Thyroid gland (tissue), 4 donors: ENCODE data around the gene SLC7A14. TPM values are rescaled to one million over a fixed set of nuclear protein-coding genes. Genes with fewer than 3 reads are reported as not detected.

Experiments used
- DNase-seq, 2 donors: peaks; one replicate each; pipeline ENCODE4 v3.0.0-alpha.2; 2019
- H3K27ac ChIP-seq, 3 donors: fragments of 200-600 bp; sonication (generic); 1 replicate in 2 of 3; 2 replicates in 1 of 3; pipeline ENCODE4 v1.5.1; 2016 to 2019; ENCODE audit warnings: mild to moderate bottlenecking in 1 of 3, moderate library complexity in 1 of 3
- H3K27me3 ChIP-seq: fragments of 200-600 bp; sonication (generic); one replicate; pipeline ENCODE4 v1.5.1; 2019
- H3K36me3 ChIP-seq, 2 donors: fragments of 200-600 bp; sonication (generic); one replicate each; pipeline ENCODE4 v1.5.1; 2016 to 2019
- H3K4me1 ChIP-seq, 2 donors: fragments of 200-600 bp; sonication (generic); one replicate each; pipeline ENCODE4 v1.5.1; 2017 to 2019
- H3K4me3 ChIP-seq, 3 donors: fragments of 200-600 bp; sonication (generic); replicated peaks in 1 of 3; 1 replicate in 2 of 3; 2 replicates in 1 of 3; pipeline ENCODE4 v1.5.1; 2016; ENCODE audit warnings: mild to moderate bottlenecking in 1 of 3
- H3K9me3 ChIP-seq: fragments of 200-600 bp; sonication (generic); one replicate; pipeline ENCODE4 v1.5.1; 2017
- CTCF ChIP-seq, 6 experiments: fragments of 200-600 bp in 3 of 6; fragments of 450-650 bp in 3 of 6; sonication (generic) in 3 of 6; IDR thresholded peaks; one replicate each; pipeline ENCODE4 v1.5.1; 2016 to 2019; ENCODE audit warnings: antibody characterized with exemption in 6 of 6, mild to moderate bottlenecking in 2 of 6, inconsistent platforms in 1 of 6, moderate library complexity in 1 of 6
- POLR2A ChIP-seq, 2 donors: fragments of 450-650 bp; IDR thresholded peaks; one replicate each; pipeline ENCODE4 v1.6.1; 2017; ENCODE audit warnings: antibody characterized with exemption in 2 of 2, mild to moderate bottlenecking in 2 of 2, moderate library complexity in 1 of 2
- WGBS, 2 donors: methylation state at CpG; one replicate each; pipeline ENCODE4 v1.1.5; 2017; 5-methylcytosine and 5-hydroxymethylcytosine counted together
- intact Hi-C: fragments of 100-400 bp; cut with DNase I; formaldehyde crosslinking; loops from one replicate; pipeline ENCODE4 v1.15.1; 2023
- total RNA-seq, 4 donors: library from RNA; depleted of rRNA; stranded (reverse); fragments of >200 nt; gene quantifications; one replicate each; pipeline ENCODE4 v1.2.3, GENCODE V29; 2016

SLC7A14 gene
- total RNA-seq, 4 donors from 2014 or later, result 0.11 to 0.34 (median 0.13) TPM; not detected in 1

GRCh38 chr3:170450039-170450438 is 135.8 kb downstream of the SLC7A14 start:
- 95 to 98% methylated on average over 2 of the region's 2 CpGs for WGBS, 2 donors
- Histone ChIP-seq H3K36me3 (no peaks in the 10 kb centered on the region), H3K27ac (no peak overlapping the region), H3K27me3 (no peaks in the 10 kb centered on the region), H3K4me3 (no peak overlapping the region), H3K4me1 (no peaks in the 10 kb centered on the region), H3K9me3 (no peaks in the 10 kb centered on the region)
- intact Hi-C loops, result no loop called here
- no peak for TF ChIP-seq POLR2A (IDR thresholded peaks at IDR 0.05)
- TF ChIP-seq CTCF (IDR thresholded peaks at IDR 0.05), result no peak
- no peak for DNase-seq

DNA sequence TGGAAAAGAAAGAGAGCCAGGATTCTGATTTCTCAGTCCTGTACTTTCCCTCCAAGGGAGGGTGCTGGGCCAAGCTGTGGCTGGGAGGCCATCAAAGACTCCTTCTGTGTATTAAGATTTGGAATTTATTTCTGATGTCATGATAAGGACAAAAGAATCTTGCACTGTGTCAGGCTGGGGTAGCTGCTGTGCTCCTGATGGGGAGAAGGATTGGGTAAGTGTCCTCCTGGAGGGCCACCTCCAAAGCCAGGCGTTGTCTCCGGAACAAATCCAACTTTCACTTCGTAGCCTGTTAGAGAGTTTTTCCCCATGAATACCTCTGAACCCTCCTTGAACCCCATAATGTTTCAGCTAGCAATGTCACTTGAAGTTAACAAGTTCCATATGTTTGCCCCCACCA is 137.3 kb downstream of the SLC7A14 start:
- TF ChIP-seq POLR2A (IDR thresholded peaks at IDR 0.05) (no peak), CTCF (IDR thresholded peaks at IDR 0.05) (no peak)
- Histone ChIP-seq H3K27me3 (no peaks in the 10 kb centered on the region), H3K36me3 (no peaks in the 10 kb centered on the region), H3K4me1 (no peaks in the 10 kb centered on the region), H3K27ac (no peak overlapping the region), H3K9me3 (no peaks in the 10 kb centered on the region), H3K4me3 (no peak overlapping the region)
- intact Hi-C loops, result no loop called here
- WGBS, 2 donors, result 87 to 88% methylated on average over 3 of the region's 3 CpGs
- DNase-seq, result no peak

DNA sequence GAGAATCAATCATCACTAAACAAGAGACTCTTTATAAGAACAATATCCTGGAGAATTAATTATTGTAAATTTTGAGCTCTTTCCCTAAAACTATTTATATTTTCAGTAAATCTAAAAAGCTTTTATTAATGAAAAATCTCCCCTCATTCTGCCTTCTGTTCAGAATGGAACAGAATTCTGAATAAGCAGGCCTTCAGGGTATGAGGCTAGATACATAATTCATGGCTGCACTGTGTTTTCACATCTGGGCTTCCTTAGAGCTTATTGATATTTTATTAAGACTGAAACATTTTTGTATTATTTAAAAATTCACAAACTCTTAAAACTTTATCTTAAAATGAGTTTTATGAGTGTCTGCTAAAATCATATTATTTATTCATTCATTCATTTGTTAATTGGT is 142.4 kb downstream of the SLC7A14 start:
- no peak for DNase-seq
- TF ChIP-seq CTCF (IDR thresholded peaks at IDR 0.05) (no peak), POLR2A (IDR thresholded peaks at IDR 0.05) (no peak)
- no peaks in the 10 kb centered on the region for H3K4me1 ChIP-seq
- H3K27ac ChIP-seq, result no peak overlapping the region
- intact Hi-C loops, result no loop called here
- H3K4me3 ChIP-seq, result no peak overlapping the region
- H3K36me3 ChIP-seq, result no peaks in the 10 kb centered on the region
- no peaks in the 10 kb centered on the region for H3K9me3 ChIP-seq
- H3K27me3 ChIP-seq, result no peaks in the 10 kb centered on the region

GRCh38 chr3:170442947-170443346 is 142.9 kb downstream of the SLC7A14 start:
- no peak overlapping the region for H3K27ac ChIP-seq
- no peaks in the 10 kb centered on the region for H3K4me1 ChIP-seq
- no peaks in the 10 kb centered on the region for H3K36me3 ChIP-seq
- no peaks in the 10 kb centered on the region for H3K9me3 ChIP-seq
- TF ChIP-seq CTCF (IDR thresholded peaks at IDR 0.05) (no peak), POLR2A (IDR thresholded peaks at IDR 0.05) (no peak)
- intact Hi-C loops, result no loop called here
- no peak for DNase-seq
- H3K27me3 ChIP-seq, result no peaks in the 10 kb centered on the region
- no peak overlapping the region for H3K4me3 ChIP-seq

GRCh38 chr3:170441412-170441811 is 144.5 kb downstream of the SLC7A14 start:
- no peaks in the 10 kb centered on the region for H3K27me3 ChIP-seq
- no peak overlapping the region for H3K4me3 ChIP-seq
- intact Hi-C loops, result no loop called here
- 94 to 95% methylated on average over 4 of the region's 4 CpGs for WGBS, 2 donors
- H3K4me1 ChIP-seq, result no peaks in the 10 kb centered on the region
- TF ChIP-seq CTCF (IDR thresholded peaks at IDR 0.05), result no peak
- no peak for TF ChIP-seq POLR2A (IDR thresholded peaks at IDR 0.05)
- no peaks in the 10 kb centered on the region for H3K36me3 ChIP-seq
- DNase-seq, result no peak
- no peaks in the 10 kb centered on the region for H3K9me3 ChIP-seq
- no peak overlapping the region for H3K27ac ChIP-seq
